HepG2 (cell line): ENCODE data around the gene ASXL1. TPM values are rescaled to one million over a fixed set of nuclear protein-coding genes. Genes with fewer than 3 reads are reported as not detected.
A peak's percentile ranks its signal among the peaks of the same experiment; 100 is the strongest.

Experiments
- ATAC-seq: fragments of 200-7000 bp; cut with Tn5 transposase; 3 replicates; pipeline ENCODE4 v1.9.1; 2020; ENCODE audit warnings: mild to moderate bottlenecking, moderate library complexity
- BruUV-seq: library from RNA; stranded (reverse); fragments of 400-500 nt; replicated peaks from 2 replicates; lab custom pipeline; 2021; lab: Mats Ljungman, UMichigan
- CTCF ChIA-PET: fragments of 300-600 bp; formaldehyde crosslinking; extraction: SDS; loops from one replicate; lab custom pipeline; 2021; ENCODE audit warnings: low total read pairs, inconsistent platforms, low intra/inter-chr PET ratio; lab: Yijun Ruan, JAX
- POLR2A ChIA-PET: fragments of 350-600 bp; sonication (Branson Sonifier 250); formaldehyde crosslinking; loops from one replicate; lab custom pipeline; 2020; ENCODE audit warnings: antibody characterized with exemption, inconsistent platforms; lab: Yijun Ruan, JAX
- DNase-seq: peaks from one replicate; pipeline ENCODE4 v3.0.0-alpha.2; 2015; ENCODE audit warnings: low spot score
- FAIRE-seq: peaks from 3 replicates; lab custom pipeline; 2011; peaks lifted over from hg19 to GRCh38; lab: Jason Lieb, UNC
- H2AFZ ChIP-seq: one replicate; pipeline ENCODE4 v1.6.1; 2011; ENCODE audit warnings: low read length, inconsistent platforms
- H3K27ac ChIP-seq: fragments of 300-600 bp; 3 replicates; pipeline ENCODE4 v1.8.0; 2011; ENCODE audit warnings: mixed run types, mild to moderate bottlenecking, mixed read lengths, low read length, inconsistent platforms; ENCODE audit not compliant: insufficient read depth; ENCODE audit errors: extremely low read length
- H3K27me3 ChIP-seq, 2 experiments: fragments of 200-600 bp in 1 of 2; 2 replicates in 1 of 2; 3 replicates in 1 of 2; pipeline versions ENCODE4 v1.6.0 to v1.8.0; 2011; ENCODE audit warnings: low read length in 2 of 2, mild to moderate bottlenecking in 2 of 2, moderate library complexity in 2 of 2, inconsistent platforms in 1 of 2; ENCODE audit not compliant: insufficient read depth in 2 of 2, control insufficient read depth in 1 of 2
- H3K36me3 ChIP-seq, 2 experiments: fragments of 200-600 bp in 1 of 2; replicated peaks in 1 of 2; 2 replicates in 1 of 2; 3 replicates in 1 of 2; pipeline versions ENCODE4 v1.5.1 to v1.8.0; 2011; ENCODE audit warnings: low read length in 2 of 2, inconsistent platforms in 1 of 2; ENCODE audit not compliant: insufficient read depth in 2 of 2, control insufficient read depth in 1 of 2
- H3K4me1 ChIP-seq: 2 replicates; pipeline ENCODE4 v1.5.1; 2012; ENCODE audit warnings: low read length, inconsistent platforms; ENCODE audit not compliant: insufficient read depth
- H3K4me2 ChIP-seq: 2 replicates; pipeline ENCODE4 v1.6.0; 2011; ENCODE audit warnings: low read depth, low read length, inconsistent platforms
- H3K4me3 ChIP-seq, 3 experiments: fragments of 200-600 bp in 1 of 3; sonication (generic), shearing (Covaris generic) in 1 of 3; replicated peaks in 1 of 3; 2 replicates each; pipeline ENCODE4 v1.5.1; 2011 to 2016; ENCODE audit warnings: low read length in 3 of 3, inconsistent platforms in 2 of 3, low read depth in 2 of 3, mild to moderate bottlenecking in 2 of 3, control low read depth in 1 of 3, mixed read lengths in 1 of 3; ENCODE audit not compliant: insufficient read depth in 1 of 3
- H3K79me2 ChIP-seq: one replicate; pipeline ENCODE4 v1.6.1; 2011; ENCODE audit warnings: low read length, inconsistent platforms; ENCODE audit not compliant: insufficient read depth
- H3K9ac ChIP-seq: 2 replicates; pipeline ENCODE4 v1.6.0; 2011; ENCODE audit warnings: mild to moderate bottlenecking, low read depth, low read length, inconsistent platforms; ENCODE audit not compliant: insufficient read depth
- H3K9me3 ChIP-seq: 2 replicates; pipeline ENCODE4 v1.5.1; 2012; ENCODE audit warnings: mild to moderate bottlenecking, low read length
- H4K20me1 ChIP-seq: 2 replicates; pipeline ENCODE4 v1.6.0; 2011; ENCODE audit warnings: inconsistent platforms, mild to moderate bottlenecking, low read length, moderate library complexity; ENCODE audit not compliant: insufficient read depth
- ARHGAP35 ChIP-seq: sonication (generic); formaldehyde crosslinking; IDR thresholded peaks from 2 replicates; pipeline ENCODE4 v1.9.0; 2022; ENCODE audit warnings: mild to moderate bottlenecking, inconsistent platforms, moderate library complexity, missing genetic modification reagents, borderline replicate concordance
- ATF3 ChIP-seq: sonication (generic); formaldehyde crosslinking; IDR thresholded peaks from 2 replicates; pipeline ENCODE4 v1.4.0; 2020; ENCODE audit warnings: missing genetic modification reagents
- ATF6 ChIP-seq: sonication (generic); formaldehyde crosslinking; conservative IDR thresholded peaks from 2 replicates; pipeline ENCODE4 v1.4.0; 2020; ENCODE audit warnings: missing genetic modification reagents
- CAMTA2 ChIP-seq: sonication (generic); formaldehyde crosslinking; IDR thresholded peaks from 2 replicates; pipeline ENCODE4 v1.4.0; 2020; ENCODE audit warnings: mild to moderate bottlenecking, missing genetic modification reagents, borderline replicate concordance
- CCDC6 ChIP-seq: sonication (generic); formaldehyde crosslinking; IDR thresholded peaks from 2 replicates; pipeline ENCODE4 v1.8.1; 2022; ENCODE audit warnings: mild to moderate bottlenecking, missing genetic modification reagents, moderate library complexity
- GRHL1 ChIP-seq: sonication (generic); formaldehyde crosslinking; conservative IDR thresholded peaks from 2 replicates; pipeline ENCODE4 v1.8.0; 2022; ENCODE audit warnings: missing genetic modification reagents
- HNRNPLL ChIP-seq: fragments of 200-400 bp; formaldehyde crosslinking; IDR thresholded peaks from 2 replicates; pipeline ENCODE4 v1.6.1; 2017; ENCODE audit warnings: mild to moderate bottlenecking, low read depth, low read length; ENCODE audit not compliant: poor library complexity, severe bottlenecking
- KDM4B ChIP-seq: sonication (generic); formaldehyde crosslinking; IDR thresholded peaks from 2 replicates; pipeline ENCODE4 v1.4.0; 2020; ENCODE audit warnings: missing genetic modification reagents
- KLF13 ChIP-seq: sonication (generic); formaldehyde crosslinking; IDR thresholded peaks from 2 replicates; pipeline ENCODE4 v1.4.0; 2020; ENCODE audit warnings: mild to moderate bottlenecking, missing genetic modification reagents
- MTA3 ChIP-seq: sonication (generic); formaldehyde crosslinking; IDR thresholded peaks from 2 replicates; pipeline ENCODE4 v1.4.0; 2020; ENCODE audit warnings: missing genetic modification reagents
- PHF20 ChIP-seq: sonication (generic); formaldehyde crosslinking; IDR thresholded peaks from 2 replicates; pipeline ENCODE4 v1.5.0; 2020; ENCODE audit warnings: mild to moderate bottlenecking, missing genetic modification reagents
- SMYD3 ChIP-seq: sonication (generic); formaldehyde crosslinking; IDR thresholded peaks from 2 replicates; pipeline ENCODE4 v1.8.1; 2023; ENCODE audit warnings: mild to moderate bottlenecking, missing genetic modification reagents
- SRY ChIP-seq: sonication (generic); formaldehyde crosslinking; IDR thresholded peaks from 2 replicates; pipeline ENCODE4 v1.8.0; 2022; ENCODE audit warnings: mild to moderate bottlenecking, missing genetic modification reagents
- SSRP1 ChIP-seq: IDR thresholded peaks from 2 replicates; pipeline ENCODE4 v1.6.1; 2016; ENCODE audit warnings: control low read depth
- THAP11 ChIP-seq: IDR thresholded peaks from 2 replicates; pipeline ENCODE4 v1.6.1; 2016; ENCODE audit warnings: missing biosample characterization, missing genetic modification reagents
- TMF1 ChIP-seq: sonication (generic); formaldehyde crosslinking; IDR thresholded peaks from 2 replicates; pipeline ENCODE4 v1.8.1; 2022; ENCODE audit warnings: low read depth, missing genetic modification reagents
- ZBTB7B ChIP-seq: sonication (generic); formaldehyde crosslinking; IDR thresholded peaks from 2 replicates; pipeline ENCODE4 v1.4.0; 2020; ENCODE audit warnings: missing genetic modification reagents
- ZBTB8A ChIP-seq: sonication (generic); formaldehyde crosslinking; IDR thresholded peaks from 2 replicates; pipeline ENCODE4 v1.4.0; 2020; ENCODE audit warnings: mild to moderate bottlenecking, low read depth, missing genetic modification reagents, borderline replicate concordance
- ZKSCAN1 ChIP-seq: fragments of 150-350 bp; IDR thresholded peaks from 2 replicates; pipeline ENCODE4 v1.6.1; 2014; ENCODE audit warnings: low read length
- ZKSCAN8 ChIP-seq: IDR thresholded peaks from 2 replicates; pipeline ENCODE4 v1.6.1; 2016; ENCODE audit warnings: borderline replicate concordance, missing genetic modification reagents, missing compliant biosample characterization
- ZNF121 ChIP-seq: sonication (generic); formaldehyde crosslinking; IDR thresholded peaks from 2 replicates; pipeline ENCODE4 v1.5.0; 2020; ENCODE audit warnings: mild to moderate bottlenecking, missing genetic modification reagents
- ZNF709 ChIP-seq: sonication (generic); formaldehyde crosslinking; IDR thresholded peaks from 2 replicates; pipeline ENCODE4 v1.5.0; 2020; ENCODE audit warnings: mild to moderate bottlenecking, missing genetic modification reagents
- ZZZ3 ChIP-seq: sonication (generic); formaldehyde crosslinking; IDR thresholded peaks from 2 replicates; pipeline ENCODE4 v1.4.0; 2020; ENCODE audit warnings: missing genetic modification reagents, mild to moderate bottlenecking, borderline replicate concordance
- WGBS: methylation state at CpG from one replicate; pipeline ENCODE4 v1.1.6; 2017; ENCODE audit warnings: low lambda C conversion rate; 5-methylcytosine and 5-hydroxymethylcytosine counted together
- in situ Hi-C: cut with HindIII; loops from 2 replicates; pipeline ENCODE4 v1.10.0; 2017; ENCODE audit warnings: low pct_unique_long_range_greater_than_20kb; ENCODE audit not compliant: extremely low pct_ligation_motif_present
- intact Hi-C: fragments of 100-400 bp; cut with micrococcal nuclease; formaldehyde crosslinking; loops from one replicate; pipeline ENCODE4 v1.10.0; 2022; ENCODE audit not compliant: unreplicated experiment
- polyA plus RNA-seq, 8 experiments: library from polyadenylated mRNA; depleted of rRNA in 3 of 8; stranded (reverse) in 7 of 8; unstranded in 1 of 8; fragments of >200 nt; fragmentation: Illumina TruSeq in 4 of 8; extraction: Trizol in 4 of 8; gene quantifications; 2 replicates each; pipeline versions ENCODE4 v1.2.1 to v1.2.3, GENCODE V29; 2011 to 2016; ENCODE audit warnings: low read depth in 4 of 8, missing spikeins in 1 of 8, mixed read lengths in 1 of 8; ENCODE audit not compliant: insufficient read depth in 1 of 8
- total RNA-seq, 5 experiments: library from RNA; depleted of rRNA; stranded (reverse); fragments of >200 nt; fragmentation: Illumina TruSeq; extraction: Trizol; gene quantifications; 2 replicates each; pipeline ENCODE4 v1.2.3, GENCODE V29; 2016; ENCODE audit warnings: low read depth in 1 of 5

Gene ASXL1
- total and polyA plus RNA-seq, 2 of the 13 experiments (the other 11 are each of a cell fraction or from before 2014, with no cell fraction given) = 62.1 to 74.8 TPM

GRCh38 chr20:32355417-32355841 lies 2.7 kb upstream of the ASXL1 start:
- Histone ChIP-seq H3K27ac (peak overlapping the region; percentile 53), H3K4me2 (peak overlapping the region; percentile 90), H3K9ac (peak overlapping the region; percentile 42), H3K4me3 (peak overlapping the region in 2 of 3 experiments; percentile 8 to 13; a peak in 2 of 6 replicates), H3K4me1 (peaks cover 54% of the 10 kb centered on the region), H3K36me3 (no peaks in the 10 kb centered on the region), H3K27me3 (no peaks in the 10 kb centered on the region; a peak in 1 of 5 replicates), H4K20me1 (peaks cover 16% of the 10 kb centered on the region), H2AFZ (peak overlapping the region; percentile 23), H3K9me3 (no peaks in the 10 kb centered on the region), H3K79me2 (peaks cover 20% of the 10 kb centered on the region)
- in situ Hi-C loops (no loop called here), intact Hi-C loops (loop anchor here (2.0 to 5.0 kb wide), 3 partner anchors 17 to 127 kb away; partner anchors contain the start of gene KIF3B)
- WGBS = 43% methylated on average over 6 of the region's 6 CpGs
- POLR2A ChIA-PET = interaction anchor here (0.9 to 5.3 kb wide), 4 partner anchors 10 to 66 kb away, joined by 3 to 36 read pairs (median 26); no protein-coding TSS in a partner anchor
- peak; percentile 56 for DNase-seq
- no peak for FAIRE-seq
- CTCF ChIA-PET = interaction anchor here (1.1 kb wide), 1 partner anchor 19 kb away, joined by 5 read pairs; no protein-coding TSS in a partner anchor
- BruUV-seq = no TSS peak
- ATAC-seq = no peak
- TF ChIP-seq PHF20 (no peak), ATF6 (CRISPR knock-in tag) (0 out of 2 replicates have a peak, but pooled peaks have one; percentile 17), SMYD3 (CRISPR knock-in tag) (no peak), MTA3 (CRISPR knock-in tag) (no peak), CCDC6 (no peak), KLF13 (no peak), ZBTB8A (CRISPR knock-in tag) (no peak), ZKSCAN8 (0 out of 2 replicates have a peak, but pooled peaks have one; percentile 5), ZBTB7B (CRISPR knock-in tag) (no peak), SRY (CRISPR knock-in tag) (no peak), KDM4B (0 out of 2 replicates have a peak, but pooled peaks have one; percentile 2), THAP11 (CRISPR knock-in tag) (no peak; the same call in 1 of the 2 replicates), HNRNPLL (no peak), ATF3 (CRISPR knock-in tag) (no peak), ZNF121 (CRISPR knock-in tag) (no peak), ZNF709 (CRISPR knock-in tag) (no peak), ZZZ3 (CRISPR knock-in tag) (no peak), TMF1 (CRISPR knock-in tag) (0 out of 2 replicates have a peak, but pooled peaks have one; percentile 40), GRHL1 (CRISPR knock-in tag) (no peak), SSRP1 (CRISPR knock-in tag) (no peak), ARHGAP35 (no peak), ZKSCAN1 (0 out of 2 replicates have a peak, but pooled peaks have one; percentile 1), CAMTA2 (no peak)
